HFF-Myc (cell line): ENCODE measurements around the gene TBC1D17.

Source experiments
- DNase-seq: peaks from one replicate; pipeline ENCODE4 v3.0.0-alpha.2; 2011; ENCODE audit warnings: low read depth; ENCODE audit errors: extremely low read depth
- H3K4me3 ChIP-seq: replicated peaks from 2 replicates; pipeline ENCODE4 v1.5.1; 2011; ENCODE audit warnings: low read depth, mild to moderate bottlenecking, control low read depth, low read length
- TF ChIP-seq, protein P1 (sequence below): IDR thresholded peaks from 2 replicates; pipeline ENCODE4 v1.5.1; 2012; ENCODE audit warnings: mild to moderate bottlenecking, low read depth, low read length, control low read depth; ENCODE audit errors: missing control alignments

The TBC1D17 gene

DNA sequence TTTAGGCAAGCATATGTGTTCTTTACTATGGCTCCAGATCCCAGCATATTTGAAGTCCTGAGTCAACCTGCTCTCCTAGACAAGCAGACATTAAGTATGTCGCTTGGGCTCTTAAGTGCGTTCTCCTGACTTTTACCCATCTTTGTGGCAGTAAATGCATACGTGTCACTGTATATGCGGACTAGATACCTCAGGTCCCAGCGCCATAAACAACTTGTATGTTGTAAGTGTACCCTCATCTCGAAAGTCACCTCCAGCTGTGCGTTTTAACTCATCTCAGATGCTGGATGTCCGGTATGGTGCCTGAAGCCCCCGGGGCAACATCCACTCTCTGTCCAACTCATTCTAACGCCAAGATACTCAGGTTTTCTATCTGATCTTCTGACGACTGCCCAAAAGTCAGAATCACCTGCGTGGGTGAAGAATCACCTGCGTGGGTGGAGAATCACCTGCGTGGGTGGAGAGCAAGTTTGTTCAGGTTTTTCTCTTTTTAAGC lies 24.8 kb upstream of the TBC1D17 start:
- peak overlapping the region; percentile 70 for H3K4me3 ChIP-seq
- TF ChIP-seq, protein P1, sequence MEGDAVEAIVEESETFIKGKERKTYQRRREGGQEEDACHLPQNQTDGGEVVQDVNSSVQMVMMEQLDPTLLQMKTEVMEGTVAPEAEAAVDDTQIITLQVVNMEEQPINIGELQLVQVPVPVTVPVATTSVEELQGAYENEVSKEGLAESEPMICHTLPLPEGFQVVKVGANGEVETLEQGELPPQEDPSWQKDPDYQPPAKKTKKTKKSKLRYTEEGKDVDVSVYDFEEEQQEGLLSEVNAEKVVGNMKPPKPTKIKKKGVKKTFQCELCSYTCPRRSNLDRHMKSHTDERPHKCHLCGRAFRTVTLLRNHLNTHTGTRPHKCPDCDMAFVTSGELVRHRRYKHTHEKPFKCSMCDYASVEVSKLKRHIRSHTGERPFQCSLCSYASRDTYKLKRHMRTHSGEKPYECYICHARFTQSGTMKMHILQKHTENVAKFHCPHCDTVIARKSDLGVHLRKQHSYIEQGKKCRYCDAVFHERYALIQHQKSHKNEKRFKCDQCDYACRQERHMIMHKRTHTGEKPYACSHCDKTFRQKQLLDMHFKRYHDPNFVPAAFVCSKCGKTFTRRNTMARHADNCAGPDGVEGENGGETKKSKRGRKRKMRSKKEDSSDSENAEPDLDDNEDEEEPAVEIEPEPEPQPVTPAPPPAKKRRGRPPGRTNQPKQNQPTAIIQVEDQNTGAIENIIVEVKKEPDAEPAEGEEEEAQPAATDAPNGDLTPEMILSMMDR = no peak
- DNase-seq = no peak

GRCh38 chr19:49853852-49854377 lies 23.6 kb upstream of the TBC1D17 start:
- no peak for DNase-seq
- TF ChIP-seq, protein P1 = no peak
- H3K4me3 ChIP-seq = no peak overlapping the region

- TF ChIP-seq, protein P1 = no peak
- no peak for DNase-seq
- H3K4me3 ChIP-seq = no peak overlapping the region
Observed at GRCh38 chr19:49854378-49855263, 22.9 kb upstream of the TBC1D17 start.

GRCh38 chr19:49855277-49855675 lies 22.2 kb upstream of the TBC1D17 start:
- H3K4me3 ChIP-seq = no peak overlapping the region
- TF ChIP-seq, protein P1 = no peak
- DNase-seq = no peak

GRCh38 chr19:49855676-49856573 lies 21.6 kb upstream of the TBC1D17 start:
- no peak overlapping the region for H3K4me3 ChIP-seq
- no peak for DNase-seq
- TF ChIP-seq, protein P1 = no peak

DNA sequence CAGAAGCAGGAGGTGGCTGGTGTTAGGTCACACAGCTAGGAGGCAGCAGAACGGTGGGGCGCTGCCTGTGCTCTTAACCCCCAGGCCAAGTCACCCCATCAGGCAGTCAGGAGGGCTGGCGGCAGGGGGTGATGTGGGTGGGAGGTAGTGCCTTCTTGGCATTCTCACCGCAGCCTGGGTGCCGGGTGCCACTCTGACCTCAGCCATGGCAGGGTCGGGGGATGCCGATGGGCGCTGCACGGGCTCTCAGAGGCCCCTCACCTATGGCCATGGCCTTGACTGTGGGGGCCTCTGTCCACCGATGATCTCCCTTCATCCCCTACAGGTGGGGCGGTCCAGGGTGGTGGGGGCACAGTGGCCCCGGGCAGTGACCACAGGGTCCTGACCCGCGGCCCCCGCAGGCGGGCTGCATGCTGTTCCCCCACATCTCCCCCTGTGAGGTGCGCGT lies 20.9 kb upstream of the TBC1D17 start:
- DNase-seq = no peak
- no peak overlapping the region for H3K4me3 ChIP-seq
- TF ChIP-seq, protein P1 = no peak
